Ammon's horn (tissue), 1 donor: ENCODE data around the gene ADRA1B.
A peak's percentile ranks its signal among the peaks of the same experiment; 100 is the strongest.
"Not testable (repeated sequence)": the region's sequence is repeated elsewhere in the genome, so short reads cannot be mapped to it uniquely, and the experiment has no call there.

ENCODE experiments used
- DNase-seq: peaks from one replicate; pipeline ENCODE4 v3.0.0-alpha.2; 2016; ENCODE audit warnings: low spot score

The ADRA1B gene

DNA sequence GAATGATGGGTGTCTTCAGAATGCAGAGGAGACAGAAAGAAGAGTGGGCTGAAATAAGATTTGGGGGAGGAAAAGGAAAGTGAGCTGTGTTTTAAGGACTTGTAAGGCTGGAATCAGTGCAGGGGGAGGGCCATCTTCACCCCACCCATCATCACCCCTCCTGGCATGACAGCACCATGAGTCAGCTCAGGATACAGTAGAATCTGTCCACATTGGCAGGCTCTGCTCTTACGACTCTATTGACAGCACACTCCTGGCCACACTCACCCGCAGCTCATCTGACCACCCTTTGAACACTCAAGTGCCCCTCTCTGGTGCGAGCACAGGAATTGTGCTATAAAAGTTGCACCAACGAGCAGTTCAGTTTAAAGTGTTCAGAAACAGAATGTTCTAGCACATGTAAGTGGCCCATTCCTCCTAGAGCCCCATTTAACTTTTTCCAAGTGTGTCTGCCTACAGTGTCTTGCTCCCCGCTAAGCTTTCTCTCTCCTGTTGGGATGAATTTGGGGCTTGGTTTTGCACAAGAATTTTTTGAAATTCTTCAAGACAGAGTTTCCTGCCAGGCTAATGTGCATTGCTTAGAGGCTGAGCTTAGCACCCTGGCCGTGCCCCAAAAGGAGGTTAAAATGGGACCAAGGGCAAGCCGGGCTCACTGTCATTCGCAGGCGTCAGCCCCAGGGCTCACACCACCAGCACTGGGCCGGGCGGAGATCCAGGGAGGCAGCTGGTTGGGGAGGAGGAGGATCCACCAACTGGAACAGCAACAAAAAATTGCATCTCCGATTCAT, 12.0 kb downstream of the ADRA1B start:
- no peak for DNase-seq

DNA sequence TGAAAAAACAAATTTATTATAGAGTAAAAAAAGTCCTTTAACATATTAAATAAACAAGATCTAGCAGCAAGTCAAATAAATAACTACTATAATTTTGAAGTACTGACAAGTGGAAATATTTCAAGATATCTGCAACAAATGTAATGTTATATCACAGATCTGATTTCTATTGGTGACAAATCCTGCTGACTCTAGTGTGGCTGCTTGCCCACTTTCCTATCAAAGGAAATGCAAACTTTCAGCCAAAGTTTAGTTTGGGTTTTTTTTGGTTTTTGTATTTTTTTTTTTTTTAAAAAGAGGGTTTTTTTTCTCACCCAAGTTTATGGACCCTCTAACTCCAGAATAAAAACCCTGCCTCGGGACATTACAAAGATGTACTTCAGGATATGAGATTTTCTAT, 12.9 kb downstream of the ADRA1B start:
- DNase-seq = no peak

DNA sequence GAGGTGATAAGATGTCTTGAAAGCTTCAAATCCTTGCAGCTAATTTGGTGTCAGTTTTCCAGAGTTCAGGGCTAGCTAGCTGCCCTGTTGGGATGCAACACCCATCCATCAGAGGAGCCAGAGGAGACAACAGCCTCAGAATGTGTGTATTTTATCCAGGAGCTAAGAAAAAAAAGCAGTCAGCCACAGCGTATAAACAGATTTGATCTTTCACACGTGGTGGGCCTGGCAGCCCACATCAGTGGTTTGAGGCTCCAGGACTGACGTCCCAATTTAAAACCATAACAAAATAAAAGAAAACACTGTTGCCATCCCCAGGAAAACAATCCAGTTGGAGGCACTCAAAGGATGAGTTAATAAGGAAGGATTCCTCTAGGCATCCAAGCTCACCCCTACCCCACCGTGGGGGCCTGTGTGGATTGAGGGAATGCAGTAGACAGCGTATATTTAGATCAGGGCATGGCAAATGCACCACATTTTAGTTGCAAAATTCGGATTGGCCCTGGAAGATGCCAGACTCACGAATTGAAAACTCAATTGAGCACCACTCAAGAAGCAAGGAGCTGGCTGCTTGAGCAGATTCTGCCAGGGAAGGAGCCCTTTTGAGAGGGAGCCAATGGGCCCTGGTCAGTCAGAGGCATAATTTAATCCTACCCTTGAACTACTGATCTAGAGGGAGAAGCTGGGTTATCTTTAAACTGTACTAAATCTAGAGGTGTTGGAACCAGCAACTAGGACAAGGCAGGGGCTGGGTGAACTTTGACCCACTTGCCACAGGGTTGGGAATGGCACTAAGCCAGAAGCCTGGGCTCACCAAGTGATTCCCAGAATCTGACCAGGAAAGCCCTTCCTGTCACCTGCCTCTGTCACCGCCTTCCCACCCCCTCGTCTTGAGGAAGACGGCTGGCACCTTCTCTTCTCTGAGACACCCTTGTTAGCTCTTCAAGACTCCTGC, 17.5 kb downstream of the ADRA1B start:
- no peak for DNase-seq

DNA sequence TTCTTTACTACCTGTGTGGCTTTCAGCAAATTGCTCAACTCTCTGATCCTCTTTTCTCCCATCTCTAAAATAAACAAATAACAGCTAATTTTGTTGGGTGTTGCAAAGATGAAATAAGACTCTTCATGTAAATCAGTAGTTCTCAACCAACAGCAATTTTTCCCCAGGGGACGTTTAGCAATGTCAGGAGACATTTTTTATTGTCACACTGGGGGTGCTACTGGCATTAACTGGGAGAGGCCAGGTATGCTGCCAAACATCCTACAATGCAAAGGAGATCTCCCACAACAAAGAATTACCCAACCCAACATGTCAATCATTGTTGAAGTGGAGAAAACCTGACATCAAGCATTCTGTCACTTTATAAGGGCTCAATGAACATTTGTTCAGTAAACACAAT, 19.7 kb downstream of the ADRA1B start:
- DNase-seq = no peak

DNA sequence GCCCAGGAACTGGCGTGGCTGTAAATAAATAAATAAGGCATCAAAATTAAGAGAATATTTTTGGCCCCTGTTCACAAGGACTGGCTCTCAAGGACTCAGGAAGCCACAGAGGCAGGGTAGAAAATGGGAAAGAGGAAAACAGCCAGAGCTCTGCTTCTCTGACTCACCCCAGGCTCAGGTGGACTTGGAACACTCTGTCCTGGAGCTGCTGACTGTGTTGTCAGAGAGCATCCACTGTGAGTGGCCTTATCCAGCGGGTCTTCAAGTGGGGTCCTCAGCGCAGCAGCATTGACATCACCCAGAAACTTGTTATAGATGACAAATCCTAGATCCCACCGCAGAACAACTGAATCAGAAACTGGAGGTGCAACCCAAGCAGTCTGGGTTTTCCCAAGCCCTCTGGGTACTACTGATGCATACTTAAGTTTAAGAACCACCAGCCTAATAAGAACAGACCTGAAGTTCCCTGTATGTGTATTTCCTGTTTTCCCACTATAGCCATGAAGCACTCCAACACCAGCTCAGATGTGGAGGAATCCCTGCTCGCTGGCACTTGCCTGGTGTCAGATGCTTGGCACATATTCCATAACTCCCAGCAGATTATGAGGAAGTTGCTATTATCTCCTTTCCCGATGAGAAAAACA, 20.5 kb downstream of the ADRA1B start:
- DNase-seq = no peak

DNA sequence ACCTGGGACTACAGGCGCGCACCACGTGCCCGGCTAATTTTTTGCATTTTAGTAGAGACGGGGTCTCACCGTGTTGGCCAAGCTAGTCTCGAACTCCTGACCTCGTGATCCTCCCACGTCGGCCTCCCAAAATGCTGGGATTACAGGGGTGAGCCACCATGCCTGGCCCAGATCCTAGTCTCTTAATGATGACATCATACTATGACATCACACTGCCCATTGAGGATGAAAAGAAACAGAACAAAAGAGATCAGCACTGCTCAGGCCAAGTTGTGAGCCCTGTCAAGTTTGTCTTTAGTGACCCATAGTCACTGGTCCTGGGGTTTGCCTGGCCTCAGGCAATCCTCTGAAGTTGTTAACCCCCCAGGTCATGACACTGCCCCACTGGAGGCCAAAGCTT, 21.3 kb downstream of the ADRA1B start:
- DNase-seq = no peak

DNA sequence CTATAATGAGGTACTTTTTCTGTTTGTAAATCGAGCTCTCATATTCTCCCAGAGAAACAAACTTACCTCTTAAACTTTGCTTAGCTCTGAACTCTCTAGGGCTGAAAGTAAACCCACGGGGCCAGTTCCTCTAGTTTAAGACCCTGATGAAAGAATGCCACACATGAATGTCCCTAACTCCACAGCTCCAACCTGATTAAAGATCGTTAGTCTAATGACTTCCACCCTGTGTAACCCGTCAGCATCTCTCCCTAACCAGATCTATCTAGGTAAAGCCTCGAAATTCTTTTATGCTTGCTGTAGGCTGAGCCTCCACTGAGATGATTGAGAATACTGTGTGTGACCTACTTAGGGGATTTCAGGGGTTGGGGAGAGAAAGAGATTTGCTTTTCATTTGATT, 27.0 kb downstream of the ADRA1B start:
- DNase-seq = no peak

DNA sequence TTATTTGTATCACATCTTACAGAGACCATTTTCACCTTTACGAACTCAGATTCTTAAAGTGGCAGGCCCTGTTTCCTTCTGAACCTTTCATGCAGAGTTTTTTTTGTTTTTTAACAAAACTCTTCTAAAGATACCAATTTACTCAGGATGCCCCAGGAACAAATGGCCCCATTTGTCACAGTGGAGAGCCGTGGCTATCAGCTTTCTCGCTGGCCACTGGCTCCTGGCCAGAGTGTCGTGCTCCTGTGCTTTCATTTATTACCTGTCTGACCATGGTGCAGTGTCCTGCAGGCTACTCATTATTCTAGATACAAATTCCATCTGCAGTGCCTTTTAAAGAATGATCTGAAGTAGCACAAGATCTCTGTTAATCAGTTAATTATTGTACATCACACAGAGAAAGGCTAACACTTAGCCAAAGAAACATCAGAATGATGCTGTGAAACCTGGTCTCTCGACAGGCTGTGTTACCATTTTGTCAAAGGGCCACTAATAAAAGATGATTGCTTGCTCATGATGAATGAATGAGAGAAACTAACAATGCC, 27.8 kb downstream of the ADRA1B start:
- no peak for DNase-seq

DNA sequence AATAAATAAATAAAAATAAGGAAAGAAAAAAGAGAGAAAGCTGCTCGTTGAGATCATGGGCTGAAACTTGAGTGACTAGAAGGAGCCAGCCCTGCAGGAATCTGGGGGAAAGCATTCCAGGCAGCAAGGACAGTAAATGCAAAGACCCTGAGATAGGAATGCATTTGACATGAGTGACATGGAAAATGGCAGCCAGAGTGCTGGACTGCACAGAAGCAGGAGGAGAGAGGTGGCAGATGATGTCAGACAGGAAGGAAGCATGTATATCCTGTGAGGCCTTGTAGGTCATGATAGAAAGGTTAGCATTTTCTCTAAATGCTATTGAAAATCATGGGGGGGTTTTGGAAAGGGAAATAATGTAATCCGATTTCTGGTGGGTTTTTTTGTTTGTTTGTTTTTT, 29.1 kb downstream of the ADRA1B start:
- DNase-seq = no peak

DNA sequence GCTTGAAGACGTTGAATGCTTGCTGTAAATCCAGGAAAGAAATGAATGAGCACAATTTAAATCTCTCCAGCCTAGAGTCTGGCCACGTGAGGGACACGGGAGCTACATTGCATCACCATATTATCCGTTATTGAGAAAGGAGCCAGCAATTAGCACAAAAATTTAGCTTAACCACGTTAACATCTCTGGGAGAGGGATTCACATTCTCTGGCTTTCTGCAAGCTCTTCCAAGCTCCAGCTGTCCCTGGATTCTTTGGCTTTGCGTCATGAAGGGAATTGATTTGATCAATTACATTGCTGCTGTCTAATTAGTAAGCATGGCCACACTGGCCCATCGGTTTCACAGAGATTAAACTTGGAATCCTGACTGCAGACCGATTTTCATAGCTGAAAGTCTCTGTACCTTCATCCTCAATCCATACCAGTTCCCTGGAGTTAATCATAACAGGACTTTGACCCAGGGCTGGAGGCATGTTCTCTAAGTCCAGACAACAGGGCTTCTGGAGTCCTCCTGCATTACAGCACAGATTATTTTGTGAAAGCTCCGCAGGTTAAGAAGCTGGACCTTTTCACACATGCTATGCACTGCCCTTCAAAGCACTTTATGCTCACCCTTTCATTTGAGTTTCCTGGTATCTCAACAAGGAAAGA, 31.6 kb downstream of the ADRA1B start:
- DNase-seq = no peak

DNA sequence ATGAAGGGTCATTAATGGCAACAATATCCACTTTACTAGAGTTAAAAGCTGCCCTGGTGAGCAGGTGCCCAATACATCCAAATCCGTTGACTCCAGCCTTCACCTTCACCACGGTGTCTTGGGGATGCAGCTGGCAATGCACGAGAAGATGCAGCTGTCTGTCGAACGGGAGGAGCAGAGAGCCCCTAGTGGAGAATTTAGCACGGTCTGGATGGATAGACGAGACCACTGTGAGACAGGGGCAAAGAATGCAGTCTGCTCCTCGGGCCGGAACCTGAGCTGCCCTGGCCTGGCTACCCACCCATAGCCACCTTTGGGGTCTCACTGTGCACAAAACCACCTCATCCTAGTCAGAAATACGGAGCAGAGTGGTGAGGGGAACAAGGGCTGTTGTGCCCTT, 35.1 kb downstream of the ADRA1B start:
- no peak for DNase-seq

DNA sequence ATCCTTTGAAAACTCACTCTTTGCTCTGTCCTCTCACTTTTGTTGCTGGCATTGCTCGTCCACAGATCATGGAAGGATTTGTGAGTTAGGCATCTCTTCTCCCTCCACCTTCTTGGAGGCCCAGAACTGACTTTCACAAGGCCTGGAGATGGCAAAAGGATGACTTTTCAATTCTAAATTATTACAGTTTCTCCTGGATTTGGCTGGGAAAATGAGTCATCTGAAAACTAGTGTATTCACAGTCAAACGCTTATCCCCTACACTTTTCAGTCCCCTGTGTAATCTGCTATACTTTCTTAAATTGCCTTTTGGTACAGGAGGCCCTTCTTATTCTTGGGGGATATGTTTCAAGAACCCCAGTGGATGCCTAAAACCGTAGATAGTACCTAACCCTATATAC, 35.6 kb downstream of the ADRA1B start:
- DNase-seq = no peak

DNA sequence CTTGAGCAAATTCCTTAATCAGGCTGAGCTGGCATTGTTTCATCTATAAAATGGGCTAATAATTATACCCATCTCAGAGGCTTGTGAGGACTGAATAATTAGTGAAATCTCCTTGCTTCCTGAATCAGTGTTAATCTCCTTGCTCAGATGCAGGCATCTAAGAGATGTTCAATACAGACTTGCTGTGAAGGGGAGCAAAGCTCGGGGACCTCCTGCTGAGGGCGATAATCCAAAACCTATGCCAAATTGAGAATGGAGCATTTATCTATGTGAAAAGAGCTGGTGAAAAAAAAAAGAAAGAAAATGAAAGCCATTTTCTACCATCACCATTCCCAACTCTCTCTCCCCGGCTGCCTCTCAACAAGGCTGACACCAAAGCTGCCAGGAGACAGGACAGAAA, 37.3 kb downstream of the ADRA1B start:
- no peak for DNase-seq

DNA sequence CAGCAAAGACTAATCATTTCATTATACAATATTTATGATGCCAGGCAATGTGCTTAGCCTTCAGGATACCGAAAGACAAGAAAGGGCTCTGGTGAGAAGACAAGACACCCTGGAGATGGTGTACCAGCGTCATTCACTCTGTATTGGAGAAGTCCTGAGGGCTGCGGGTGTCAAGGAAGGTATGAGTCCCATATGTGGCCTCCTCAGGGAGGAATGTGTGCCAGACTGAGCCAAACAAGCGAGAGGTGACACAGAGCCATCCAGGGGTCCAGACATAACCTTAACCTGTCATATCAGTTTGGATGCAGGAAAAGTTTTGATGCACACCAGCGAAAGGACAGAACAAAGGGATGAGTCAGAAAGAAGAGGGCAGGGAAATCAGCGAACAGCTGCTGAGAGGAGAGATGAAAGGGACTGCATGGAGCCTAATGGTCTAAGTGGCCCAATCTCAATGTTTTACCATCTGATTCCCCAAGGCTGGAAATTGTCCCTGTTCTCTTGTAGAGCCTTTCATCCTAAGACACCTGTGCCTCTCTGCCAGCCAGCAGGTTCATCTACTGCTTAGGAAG, 38.9 kb downstream of the ADRA1B start:
- no peak for DNase-seq

DNA sequence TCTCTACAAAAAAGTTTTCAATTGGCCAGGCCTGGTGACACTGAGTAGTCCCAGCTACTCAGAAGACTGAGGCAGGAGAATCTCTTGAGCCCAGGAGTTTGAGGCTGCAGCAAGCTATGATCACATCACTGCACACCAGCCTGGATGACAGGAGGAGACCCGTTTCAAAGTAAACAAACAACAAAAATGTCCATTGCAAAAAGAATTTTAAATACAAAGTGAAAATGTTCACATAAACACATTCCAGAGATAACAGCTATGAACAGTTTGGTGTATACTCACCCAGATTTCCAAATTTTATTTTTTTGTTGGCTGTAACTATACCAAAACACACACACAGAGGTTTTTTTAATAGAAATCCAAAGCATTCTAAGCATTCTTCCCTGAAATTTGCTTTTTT, 39.8 kb downstream of the ADRA1B start:
- no peak for DNase-seq

DNA sequence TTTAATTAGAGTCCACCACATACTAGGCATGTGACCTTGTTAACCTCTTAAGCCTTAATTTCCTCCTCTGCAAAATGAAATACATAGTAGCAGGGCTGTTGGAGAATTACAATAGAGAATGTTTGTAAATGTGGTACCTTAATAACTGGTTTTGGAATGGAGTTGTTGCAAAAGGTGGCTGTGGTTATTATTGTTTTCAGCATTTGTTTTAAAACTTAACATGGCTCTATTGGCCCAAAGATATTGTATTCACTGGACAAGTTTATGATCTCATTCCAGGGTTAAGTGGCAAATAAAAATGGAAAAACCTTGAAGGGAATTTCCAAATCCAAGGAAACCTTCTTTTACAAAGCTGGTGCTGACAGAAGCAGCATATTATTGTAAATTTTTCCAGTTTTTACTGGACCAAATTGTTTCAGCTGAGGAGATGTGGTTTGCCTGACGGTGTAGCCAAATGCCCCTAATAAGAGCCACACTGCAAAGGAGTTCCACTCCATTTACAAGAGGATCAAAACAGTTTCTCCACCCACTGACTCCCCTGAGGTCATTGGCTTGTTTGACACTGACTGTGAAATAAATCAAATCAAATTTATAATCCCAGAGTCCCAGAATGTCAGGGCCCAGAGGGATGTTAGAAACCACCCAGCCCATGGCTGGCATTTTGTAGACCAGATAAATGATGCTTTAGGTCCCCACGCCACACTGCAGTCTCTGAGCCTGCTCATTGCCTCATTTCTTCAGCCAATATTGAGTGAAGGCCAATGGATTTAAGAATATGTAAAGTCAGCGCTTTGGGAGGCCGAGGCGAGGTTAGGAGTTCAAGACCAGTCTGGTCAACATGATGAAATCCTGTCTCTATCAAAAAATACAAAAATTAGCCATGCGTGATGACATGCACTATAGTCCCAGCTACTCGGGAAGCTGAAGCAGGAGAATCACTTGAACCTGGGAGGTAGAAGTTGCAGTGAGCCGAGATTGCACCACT, 45.2 kb downstream of the ADRA1B start:
- no peak for DNase-seq

DNA sequence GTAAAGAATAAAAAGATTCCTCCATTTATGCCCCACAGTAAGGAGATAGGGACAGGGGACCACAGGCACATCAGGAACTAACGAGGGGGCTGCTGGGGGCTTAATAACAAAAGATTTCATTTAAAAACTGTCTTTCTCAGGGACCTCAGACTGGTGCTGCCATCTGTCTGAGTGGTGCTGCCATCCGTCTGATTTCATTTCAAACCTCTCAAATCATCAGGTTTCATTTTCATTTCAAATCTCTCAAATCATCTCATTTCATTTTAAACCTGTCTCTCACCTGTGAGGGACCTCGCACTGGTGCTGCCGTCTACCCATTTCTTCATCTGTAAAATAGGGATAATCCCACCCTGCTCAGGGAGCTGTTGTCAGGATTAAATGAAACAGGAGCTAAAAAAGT, 45.9 kb downstream of the ADRA1B start:
- DNase-seq = no peak

DNA sequence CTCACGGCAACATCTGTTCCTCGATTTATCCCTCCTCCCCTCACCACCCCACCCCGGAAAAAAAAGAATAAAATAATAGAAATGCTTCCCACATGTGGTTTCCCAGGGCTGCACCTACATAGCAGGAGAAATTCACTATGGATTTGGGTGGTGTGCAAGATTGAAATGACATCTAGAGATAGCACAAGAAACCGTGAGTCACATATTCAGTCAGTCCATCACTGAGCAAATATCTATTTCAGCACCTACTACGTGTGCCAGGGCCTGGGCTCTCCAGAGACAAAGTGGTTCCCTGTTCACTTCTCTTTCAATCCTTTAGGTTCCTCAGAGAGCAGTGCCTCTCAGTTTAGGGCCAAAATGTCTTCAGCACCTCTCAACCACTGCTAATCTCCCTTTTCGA, 47.7 kb downstream of the ADRA1B start:
- DNase-seq = no peak

DNA sequence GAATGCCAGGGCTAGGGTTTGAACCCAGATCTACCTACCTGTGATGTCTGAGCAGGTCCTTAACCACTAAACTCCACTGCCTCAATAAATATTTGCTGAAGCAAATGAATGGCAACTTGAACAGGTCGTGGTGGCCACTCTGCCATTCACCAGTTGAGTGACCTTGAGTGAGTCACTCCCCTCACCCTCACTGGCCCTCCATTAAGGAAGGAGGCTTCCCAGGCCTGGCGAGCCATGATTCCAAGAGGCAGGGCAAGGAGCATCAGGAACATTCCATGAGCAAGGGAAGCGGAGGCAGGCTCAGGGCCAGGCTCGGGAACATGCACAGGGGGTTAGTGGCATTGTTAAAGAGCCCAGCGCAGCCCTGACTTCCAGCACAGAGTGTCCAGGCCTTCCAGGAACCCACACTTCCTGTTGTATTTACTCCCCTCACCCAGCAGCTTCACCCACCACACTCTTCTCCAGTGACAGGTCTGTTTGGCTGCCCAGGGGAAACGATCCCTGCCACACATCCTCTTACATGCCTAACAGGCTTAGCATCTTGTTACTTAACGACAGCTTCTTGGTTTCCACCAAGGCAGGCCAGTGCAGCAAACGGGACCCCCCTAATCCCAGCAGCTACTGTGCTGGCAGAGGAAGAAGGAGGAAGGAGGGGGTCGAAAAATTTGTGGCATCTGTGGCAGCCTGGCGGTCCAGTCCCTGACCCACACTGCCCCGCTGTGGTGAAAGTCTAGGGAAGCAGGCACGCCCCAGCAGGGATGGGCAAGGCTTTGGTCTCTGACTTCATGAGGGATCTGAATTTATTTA, 49.0 kb downstream of the ADRA1B start:
- peak; percentile 38 for DNase-seq

DNA sequence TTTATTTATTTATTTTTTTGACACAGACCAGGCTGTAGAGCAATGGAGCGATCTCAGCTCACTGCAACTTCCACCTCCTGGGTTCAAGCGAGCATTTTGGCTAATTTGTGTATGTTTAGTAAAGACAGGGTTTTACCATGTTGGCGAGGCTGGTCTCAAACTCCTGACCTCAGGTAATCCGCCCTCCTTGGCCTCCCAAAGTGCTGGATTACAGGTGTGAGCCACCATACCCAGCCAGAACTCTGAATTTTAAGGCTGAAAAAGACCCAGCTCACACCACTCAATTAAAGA, 49.5 kb downstream of the ADRA1B start:
- not testable (repeated sequence) for DNase-seq
